ENCODE results near the gene SAFB2.

- TF ChIP-seq CTCF (conservative IDR thresholded peaks at IDR 0.05) (no peak), ZFX (IDR thresholded peaks at IDR 0.05) (no peak)
Measured at GRCh38 chr19:5590865-5591154, 31.8 kb downstream of the SAFB2 start.

All from C4-2B (cell line).